Prostate gland (tissue), 2 donors: Measurements from ENCODE around the gene SNRNP48. TPM values are rescaled to one million over a fixed set of nuclear protein-coding genes. Genes with fewer than 3 reads are reported as not detected.

ENCODE experiments used
- DNase-seq: peaks from one replicate; pipeline ENCODE4 v3.0.0-alpha.2; 2019; ENCODE audit warnings: low spot score
- H3K27ac ChIP-seq, 2 donors: fragments of 200-600 bp; sonication (generic); 2 replicates each; pipeline ENCODE4 v1.5.1; 2017 to 2019
- H3K27me3 ChIP-seq: fragments of 200-600 bp; sonication (generic); replicated peaks from 2 replicates; pipeline ENCODE4 v1.5.1; 2019; ENCODE audit not compliant: insufficient read depth
- H3K36me3 ChIP-seq, 2 donors: fragments of 200-600 bp; sonication (generic); 1 replicate in 1 of 2; 2 replicates in 1 of 2; pipeline versions ENCODE4 v1.5.1 to v1.8.1; 2017 to 2019
- H3K4me1 ChIP-seq: fragments of 200-600 bp; sonication (generic); replicated peaks from 2 replicates; pipeline ENCODE4 v1.5.1; 2019
- H3K4me3 ChIP-seq, 2 donors: fragments of 200-600 bp; sonication (generic); 2 replicates each; pipeline ENCODE4 v1.5.1; 2017 to 2019
- H3K9me3 ChIP-seq: fragments of 200-600 bp; sonication (generic); 2 replicates; pipeline ENCODE4 v1.5.1; 2017
- POLR2A ChIP-seq: fragments of 450-650 bp; IDR thresholded peaks from one replicate; pipeline ENCODE4 v1.6.1; 2016; ENCODE audit warnings: antibody characterized with exemption, mild to moderate bottlenecking
- POLR2AphosphoS5 ChIP-seq: sonication (generic); formaldehyde crosslinking; IDR thresholded peaks from one replicate; pipeline ENCODE4 v1.6.1; 2017; ENCODE audit warnings: antibody characterized with exemption
- WGBS: methylation state at CpG from one replicate; pipeline ENCODE4 v1.1.5; 2018; 5-methylcytosine and 5-hydroxymethylcytosine counted together
- intact Hi-C: fragments of 100-400 bp; cut with DNase I; formaldehyde crosslinking; loops from one replicate; pipeline ENCODE4 v1.14.2; 2022
- total RNA-seq, 2 donors: library from RNA; depleted of rRNA; stranded (reverse); fragments of >200 nt; gene quantifications; one replicate each; pipeline ENCODE4 v1.1.0, GENCODE V29; 2016
- TF ChIP-seq, protein P1 (sequence below), 4 experiments: fragments of 200-600 bp in 2 of 4; fragments of 450-650 bp in 2 of 4; sonication (generic) in 2 of 4; IDR thresholded peaks; 1 replicate in 3 of 4; 2 replicates in 1 of 4; pipeline ENCODE4 v1.5.1; 2016 to 2019; ENCODE audit warnings: antibody characterized with exemption in 4 of 4, mild to moderate bottlenecking in 2 of 4, moderate library complexity in 2 of 4

Gene SNRNP48
- total RNA-seq, 2 donors from 2014 or later: 13.1 to 19.9 TPM

DNA sequence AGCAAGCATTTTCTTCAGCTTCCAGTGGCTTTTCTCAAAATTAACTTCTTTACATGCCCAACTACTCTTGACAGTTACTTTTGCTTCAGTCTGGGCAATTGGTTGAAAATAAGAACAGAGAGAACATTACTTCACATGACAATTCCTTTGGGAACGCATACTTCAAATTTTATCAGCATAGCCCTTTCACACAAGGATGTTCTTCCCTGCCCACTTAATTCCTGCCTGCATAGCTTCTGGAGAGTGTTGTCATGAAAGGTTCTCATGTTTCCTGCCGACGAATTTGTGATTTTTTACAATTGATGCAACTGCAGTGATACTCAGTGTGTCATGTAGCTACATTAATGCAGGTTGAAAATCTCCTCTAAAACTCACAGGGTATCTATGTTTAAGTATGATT is 22.0 kb upstream of the SNRNP48 start:
- intact Hi-C loops: no loop called here
- no peak for DNase-seq
- no peaks in the 10 kb centered on the region for H3K4me1 ChIP-seq
- 34% methylated on average over 3 of the region's 3 CpGs for WGBS
- no peak for TF ChIP-seq POLR2AphosphoS5
- TF ChIP-seq, protein P1, sequence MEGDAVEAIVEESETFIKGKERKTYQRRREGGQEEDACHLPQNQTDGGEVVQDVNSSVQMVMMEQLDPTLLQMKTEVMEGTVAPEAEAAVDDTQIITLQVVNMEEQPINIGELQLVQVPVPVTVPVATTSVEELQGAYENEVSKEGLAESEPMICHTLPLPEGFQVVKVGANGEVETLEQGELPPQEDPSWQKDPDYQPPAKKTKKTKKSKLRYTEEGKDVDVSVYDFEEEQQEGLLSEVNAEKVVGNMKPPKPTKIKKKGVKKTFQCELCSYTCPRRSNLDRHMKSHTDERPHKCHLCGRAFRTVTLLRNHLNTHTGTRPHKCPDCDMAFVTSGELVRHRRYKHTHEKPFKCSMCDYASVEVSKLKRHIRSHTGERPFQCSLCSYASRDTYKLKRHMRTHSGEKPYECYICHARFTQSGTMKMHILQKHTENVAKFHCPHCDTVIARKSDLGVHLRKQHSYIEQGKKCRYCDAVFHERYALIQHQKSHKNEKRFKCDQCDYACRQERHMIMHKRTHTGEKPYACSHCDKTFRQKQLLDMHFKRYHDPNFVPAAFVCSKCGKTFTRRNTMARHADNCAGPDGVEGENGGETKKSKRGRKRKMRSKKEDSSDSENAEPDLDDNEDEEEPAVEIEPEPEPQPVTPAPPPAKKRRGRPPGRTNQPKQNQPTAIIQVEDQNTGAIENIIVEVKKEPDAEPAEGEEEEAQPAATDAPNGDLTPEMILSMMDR (IDR thresholded peaks at IDR 0.05): no peak
- no peak for TF ChIP-seq POLR2A
- no peaks in the 10 kb centered on the region for H3K27me3 ChIP-seq
- H3K4me3 ChIP-seq: no peak overlapping the region
- no peaks in the 10 kb centered on the region for H3K9me3 ChIP-seq
- H3K36me3 ChIP-seq: peaks cover 5 to 14% of the 10 kb centered on the region in 2 donors
- peak overlapping the region in 1 of 2 donors; percentile 20 for H3K27ac ChIP-seq

DNA sequence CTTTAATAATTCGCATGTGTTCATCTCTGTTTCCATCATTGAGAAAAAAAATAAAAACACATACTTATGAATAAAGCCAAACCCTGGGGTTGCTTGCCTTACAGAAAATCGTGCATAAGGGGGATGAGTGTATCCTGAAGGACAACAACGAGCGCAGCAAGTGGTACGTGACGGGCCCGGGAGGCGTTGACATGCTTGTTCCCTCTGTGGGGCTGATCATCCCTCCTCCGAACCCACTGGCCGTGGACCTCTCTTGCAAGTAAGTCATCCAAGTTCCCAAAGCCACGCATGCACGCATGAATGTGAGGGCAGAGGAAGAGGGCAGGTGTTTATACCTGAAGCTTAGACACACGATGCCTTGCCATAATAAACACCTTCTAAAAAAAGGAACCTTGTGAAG is 20.9 kb upstream of the SNRNP48 start:
- 95% methylated on average over 13 of the region's 13 CpGs for WGBS
- intact Hi-C loops: no loop called here
- Histone ChIP-seq H3K9me3 (no peaks in the 10 kb centered on the region), H3K4me1 (no peaks in the 10 kb centered on the region), H3K36me3 (peaks cover 5 to 14% of the 10 kb centered on the region in 2 donors), H3K27ac (no peak overlapping the region), H3K27me3 (no peaks in the 10 kb centered on the region), H3K4me3 (no peak overlapping the region)
- no peak for DNase-seq
- TF ChIP-seq POLR2A (no peak), POLR2AphosphoS5 (no peak)
- TF ChIP-seq, protein P1 (IDR thresholded peaks at IDR 0.05): no peak

DNA sequence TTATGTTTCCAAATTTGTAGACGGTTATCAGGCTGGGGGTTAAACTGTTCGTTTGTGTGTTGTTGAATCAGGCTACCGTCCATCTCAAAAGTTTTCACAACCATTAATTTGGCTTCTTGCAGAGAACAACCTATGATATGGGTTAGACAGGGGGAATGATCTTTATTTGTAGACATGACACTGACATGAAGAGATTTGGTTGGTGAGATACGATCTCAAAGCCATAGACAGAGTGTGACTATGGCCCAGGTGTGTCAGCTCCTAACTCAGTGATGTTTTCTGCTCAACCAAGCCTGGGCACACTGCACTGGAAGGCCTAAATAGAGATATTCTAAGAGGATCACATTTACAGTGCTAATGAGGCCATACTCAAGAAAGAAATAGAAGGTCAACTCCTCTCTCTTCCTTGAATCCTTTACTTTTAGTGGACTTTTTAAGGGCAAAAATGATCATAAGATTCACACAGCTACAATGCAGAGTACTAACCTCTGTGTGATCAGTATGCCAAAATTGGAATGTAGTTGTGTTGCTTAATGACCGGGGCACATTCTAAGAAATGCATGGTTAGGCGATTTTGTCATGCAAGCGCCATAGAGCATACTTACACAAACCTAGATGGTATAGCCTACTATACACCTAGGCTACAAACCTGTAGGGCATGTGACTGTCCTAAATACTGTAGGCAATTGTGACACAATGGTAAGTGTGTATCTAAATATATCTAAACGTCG is 17.6 kb upstream of the SNRNP48 start:
- Histone ChIP-seq H3K27ac (no peak overlapping the region), H3K4me3 (no peak overlapping the region), H3K27me3 (no peaks in the 10 kb centered on the region), H3K4me1 (no peaks in the 10 kb centered on the region), H3K9me3 (no peaks in the 10 kb centered on the region), H3K36me3 (peaks cover 5 to 14% of the 10 kb centered on the region in 2 donors)
- WGBS: 89% methylated on average over 9 of the region's 9 CpGs
- TF ChIP-seq, protein P1 (IDR thresholded peaks at IDR 0.05): no peak
- TF ChIP-seq POLR2AphosphoS5 (no peak), POLR2A (no peak)
- no peak for DNase-seq
- intact Hi-C loops: no loop called here

DNA sequence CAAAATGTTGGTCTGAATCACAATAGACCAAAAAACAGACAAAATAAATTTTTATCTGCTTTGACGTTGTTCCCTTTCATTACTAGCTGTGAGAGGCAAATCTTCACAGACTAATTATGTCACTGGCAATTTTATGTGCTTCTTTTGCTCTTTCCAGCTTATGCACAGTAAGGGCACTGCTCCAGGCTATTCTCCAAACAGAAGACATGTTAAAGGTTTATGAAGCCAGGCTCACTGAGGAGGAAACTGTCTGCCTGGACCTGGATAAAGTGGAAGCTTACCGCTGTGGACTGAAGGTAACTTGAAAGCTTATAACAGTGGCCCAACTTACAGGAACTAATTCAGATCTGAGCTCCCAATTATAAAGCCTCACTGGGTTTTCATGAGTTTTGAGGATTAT is 15.5 kb upstream of the SNRNP48 start:
- Histone ChIP-seq H3K9me3 (no peaks in the 10 kb centered on the region), H3K27ac (no peak overlapping the region), H3K27me3 (no peaks in the 10 kb centered on the region), H3K4me1 (no peaks in the 10 kb centered on the region), H3K4me3 (no peak overlapping the region), H3K36me3 (peaks cover 5 to 14% of the 10 kb centered on the region in 2 donors)
- intact Hi-C loops: no loop called here
- no peak for DNase-seq
- WGBS: 48% methylated on average over 2 of the region's 2 CpGs
- TF ChIP-seq POLR2A: no peak
- TF ChIP-seq POLR2AphosphoS5: no peak

DNA sequence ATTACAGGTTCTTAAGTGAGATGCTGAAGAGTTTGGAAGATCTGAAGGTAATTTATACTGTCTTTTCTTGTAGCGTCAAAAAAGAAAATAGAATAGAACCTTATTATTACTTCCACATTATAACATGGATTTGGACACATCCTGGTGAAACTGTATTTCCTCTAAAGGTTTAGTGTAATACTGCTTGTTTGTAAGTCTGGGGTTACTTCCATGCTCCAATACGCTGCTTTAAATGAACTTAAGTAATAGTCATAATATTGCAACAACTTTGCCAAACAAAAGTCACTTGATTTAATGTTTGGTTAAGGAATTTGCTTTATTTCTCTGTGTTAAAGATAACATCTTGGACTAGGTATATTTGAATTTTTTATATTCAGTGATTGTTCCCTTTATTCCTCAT is 11.5 kb upstream of the SNRNP48 start:
- TF ChIP-seq, protein P1 (IDR thresholded peaks at IDR 0.05): no peak
- TF ChIP-seq POLR2AphosphoS5 (no peak), POLR2A (no peak)
- no peak for DNase-seq
- 0% methylated on average over 2 of the region's 2 CpGs for WGBS
- Histone ChIP-seq H3K27me3 (no peaks in the 10 kb centered on the region), H3K27ac (no peak overlapping the region), H3K4me1 (no peaks in the 10 kb centered on the region), H3K36me3 (no peaks in the 10 kb centered on the region), H3K9me3 (no peaks in the 10 kb centered on the region), H3K4me3 (no peak overlapping the region)
- intact Hi-C loops: no loop called here
